Retina (tissue), 1 donor: Measurements from ENCODE around the gene AGFG1.
"Not testable (repeated sequence)": the region's sequence is repeated elsewhere in the genome, so short reads cannot be mapped to it uniquely, and the experiment has no call there.

Source experiments
- DNase-seq: peaks from one replicate; pipeline ENCODE4 v3.0.0-alpha.2; 2016

AGFG1 gene

GRCh38 chr2:227503433-227504406 is 31.8 kb downstream of the AGFG1 start:
- DNase-seq: no peak

- no peak for DNase-seq
These were observed 32.7 kb downstream of the AGFG1 start for GRCh38 chr2:227504700-227505099.

GRCh38 chr2:227506456-227506855 is 34.5 kb downstream of the AGFG1 start:
- DNase-seq: no peak

GRCh38 chr2:227507963-227508362 is 36.0 kb downstream of the AGFG1 start:
- no peak for DNase-seq

- DNase-seq: no peak
These were observed 37.1 kb downstream of the AGFG1 start for GRCh38 chr2:227509076-227509475.

- no peak for DNase-seq
These were observed 38.1 kb downstream of the AGFG1 start for GRCh38 chr2:227509824-227510619.

GRCh38 chr2:227510620-227510958 is 38.6 kb downstream of the AGFG1 start:
- no peak for DNase-seq

- DNase-seq: no peak
These were observed 39.4 kb downstream of the AGFG1 start for GRCh38 chr2:227511239-227511930.

GRCh38 chr2:227511955-227512354 is 40.0 kb downstream of the AGFG1 start:
- DNase-seq: no peak

- no peak for DNase-seq
These were observed 41.2 kb downstream of the AGFG1 start for GRCh38 chr2:227513113-227513512.

GRCh38 chr2:227515742-227516141 is 43.8 kb downstream of the AGFG1 start:
- DNase-seq: no peak

GRCh38 chr2:227517724-227518123 is 45.8 kb downstream of the AGFG1 start:
- DNase-seq: no peak

GRCh38 chr2:227518278-227518865 is 46.4 kb downstream of the AGFG1 start:
- not testable (repeated sequence) for DNase-seq

- not testable (repeated sequence) for DNase-seq
These were observed 49.2 kb downstream of the AGFG1 start for GRCh38 chr2:227521178-227521577.

- DNase-seq: no peak
These were observed 52.7 kb downstream of the AGFG1 start for GRCh38 chr2:227524665-227525064.

- no peak for DNase-seq
These were observed 55.4 kb downstream of the AGFG1 start for GRCh38 chr2:227527351-227527750.

- DNase-seq: no peak
These were observed 56.8 kb downstream of the AGFG1 start for GRCh38 chr2:227528803-227529202.

GRCh38 chr2:227529871-227530270 is 57.9 kb downstream of the AGFG1 start:
- DNase-seq: no peak

- DNase-seq: no peak
These were observed 62.8 kb downstream of the AGFG1 start for GRCh38 chr2:227534714-227535113.

- DNase-seq: no peak
These were observed 64.5 kb downstream of the AGFG1 start for GRCh38 chr2:227536445-227536844.

GRCh38 chr2:227539465-227539956 is 67.6 kb downstream of the AGFG1 start:
- DNase-seq: no peak

GRCh38 chr2:227540352-227540751 is 68.4 kb downstream of the AGFG1 start:
- not testable (repeated sequence) for DNase-seq

- DNase-seq: no peak
These were observed 74.0 kb downstream of the AGFG1 start for GRCh38 chr2:227545990-227546389.
